ENCODE results near the gene MORC1.

The MORC1 gene

DNA sequence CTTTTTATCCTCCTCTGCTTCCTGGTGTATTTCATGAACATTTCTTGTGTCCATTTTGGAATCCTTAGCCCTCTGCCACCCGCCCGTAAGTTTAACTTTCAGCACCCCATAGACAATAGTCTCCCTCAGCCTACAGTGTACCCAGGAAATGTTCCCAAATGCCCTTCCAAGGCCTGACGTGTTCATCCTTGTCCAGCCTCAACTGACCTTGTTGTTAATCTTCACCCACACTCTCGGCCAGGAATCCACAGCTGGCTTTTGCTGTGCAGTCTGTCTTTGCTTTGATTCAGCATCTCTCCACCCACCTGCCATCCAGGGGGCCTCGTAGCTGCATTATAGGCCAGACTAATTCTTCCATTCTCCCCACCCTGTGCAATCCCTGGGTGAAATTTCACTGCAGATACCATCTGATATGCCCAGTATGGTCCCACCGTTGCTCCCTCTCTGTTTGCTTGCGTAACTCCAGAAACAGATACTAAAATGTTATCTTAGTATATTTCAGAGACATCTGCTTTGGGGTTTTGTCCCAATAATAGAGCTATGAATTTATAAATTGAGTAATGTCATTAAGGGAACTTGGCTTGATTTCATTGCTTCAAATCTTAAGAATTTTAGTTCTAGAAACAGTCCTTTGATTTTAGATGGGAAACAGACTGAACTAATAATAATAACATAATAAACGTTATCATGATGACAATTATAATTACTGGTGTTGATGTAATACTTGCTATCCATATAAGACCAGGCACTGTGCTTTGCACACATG is 180.8 kb downstream of the MORC1 start:
- DNase-seq = no peak

DNA sequence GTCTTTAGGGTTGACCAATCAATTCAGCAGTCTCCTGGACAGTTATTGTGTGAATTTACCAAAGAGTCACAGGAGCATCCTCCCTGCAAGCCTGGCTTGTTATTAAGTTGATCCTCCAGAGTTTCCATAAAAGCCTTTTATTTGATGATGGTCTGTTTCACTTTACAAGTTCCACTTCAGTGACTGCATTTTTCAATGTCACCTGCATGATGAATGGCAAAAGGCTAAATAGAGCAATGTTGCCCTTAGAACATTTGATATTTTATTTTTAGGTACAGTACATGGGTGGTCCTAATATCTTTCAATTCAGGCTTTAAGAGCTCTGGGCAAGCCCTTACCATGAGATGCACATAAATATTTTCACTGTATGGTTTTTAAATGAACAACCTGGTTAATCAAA is 186.9 kb downstream of the MORC1 start:
- no peak for DNase-seq

DNA sequence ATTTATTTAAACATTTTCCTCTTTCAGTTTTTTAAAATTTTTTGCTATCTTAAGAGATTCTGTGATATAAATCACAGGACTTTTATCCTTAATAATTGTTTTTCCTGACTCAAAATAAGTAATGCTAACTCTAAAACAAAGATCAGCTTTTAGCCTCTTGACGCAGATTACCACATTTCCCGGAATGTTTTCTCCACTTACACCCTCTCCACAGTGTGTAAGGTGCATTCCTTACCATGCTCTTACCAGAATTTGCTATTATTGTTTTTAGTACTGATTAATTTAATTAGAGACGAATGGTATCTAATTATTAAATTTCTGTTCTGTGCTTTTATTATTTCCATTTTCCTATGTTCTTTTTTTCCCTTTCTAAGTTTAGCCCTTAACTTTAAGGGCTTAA is 199.1 kb downstream of the MORC1 start:
- no peak for DNase-seq

DNA sequence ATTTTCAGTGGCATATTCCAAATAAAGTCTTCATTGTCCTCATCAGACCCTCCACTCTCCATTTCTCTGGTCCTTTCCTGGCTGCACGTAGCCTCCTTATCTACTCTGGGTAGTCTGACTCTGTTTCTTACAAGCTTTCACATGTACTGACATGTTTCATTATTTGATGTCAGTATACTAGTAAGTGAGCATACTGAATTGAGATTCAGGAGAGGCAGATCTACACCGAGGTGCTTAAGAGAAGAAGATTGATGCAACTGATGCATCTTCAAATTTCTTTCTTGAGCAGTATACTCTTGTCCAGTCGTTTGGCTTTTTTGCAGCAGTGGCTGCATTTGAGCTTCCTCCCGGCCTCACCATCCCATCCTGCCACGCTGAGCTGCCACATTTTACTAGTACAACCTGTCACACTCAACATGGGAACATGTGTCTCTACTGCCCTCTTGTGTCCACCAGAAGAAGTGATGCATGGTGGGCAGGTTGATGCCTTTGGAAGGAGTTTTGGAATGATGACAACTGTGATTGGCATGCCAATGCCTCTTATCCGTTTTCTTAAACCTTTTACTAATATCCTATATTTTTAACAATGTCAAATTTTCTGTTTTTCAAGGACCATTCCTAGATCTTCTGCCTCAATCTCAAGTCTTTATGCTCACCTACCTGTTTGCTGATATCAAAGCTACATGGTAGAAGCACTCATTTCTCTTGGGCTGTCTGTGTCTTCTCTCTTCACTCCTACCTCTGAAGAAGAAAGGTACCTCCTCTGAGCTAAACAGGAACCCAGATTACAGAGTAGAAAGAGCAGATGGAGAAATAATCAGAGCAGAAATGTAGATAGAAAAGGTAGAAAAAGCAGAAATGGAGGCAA is 202.9 kb downstream of the MORC1 start:
- peak; percentile 71 for DNase-seq

DNA sequence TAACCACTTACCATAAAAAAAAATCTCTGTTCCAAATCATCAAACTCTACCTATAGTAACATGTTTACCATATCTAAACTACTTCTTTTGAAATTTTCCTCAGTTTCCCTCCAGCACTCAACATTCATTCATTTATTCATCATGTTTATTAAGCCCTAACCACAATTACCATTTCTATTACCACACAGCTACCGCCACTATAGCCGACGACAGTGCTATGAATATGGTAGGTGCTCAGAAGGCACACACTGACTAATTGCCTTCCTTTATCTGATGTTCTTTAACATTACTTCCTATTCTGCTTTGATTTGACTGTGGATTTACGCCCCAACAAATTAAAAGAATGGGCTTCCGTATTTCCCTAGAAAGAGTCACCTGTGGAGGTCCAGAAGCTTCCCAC is 208.1 kb downstream of the MORC1 start:
- DNase-seq = no peak

Data from stimulated activated CD4-positive, alpha-beta T cell treated with anti-CD3 and anti-CD28 coated beads, Interleukin-4, amount 100 ng/mL, for 24 hours (primary cell).